IPS DF 6.9 (cell line): Measurements from ENCODE around the gene ISCU.

ENCODE experiments used
- DNase-seq: peaks from one replicate; pipeline ENCODE4 v3.0.0-alpha.2; 2013; ENCODE audit warnings: low read depth, low spot score
- H3K27ac ChIP-seq: one replicate; pipeline ENCODE4 v1.5.1; 2013; ENCODE audit warnings: low read length, control low read depth
- H3K27me3 ChIP-seq: 2 replicates; pipeline ENCODE4 v1.6.1; 2013; ENCODE audit warnings: mild to moderate bottlenecking, low read length; ENCODE audit not compliant: control insufficient read depth, insufficient read depth
- H3K36me3 ChIP-seq: 2 replicates; pipeline ENCODE4 v1.6.1; 2013; ENCODE audit warnings: low read length; ENCODE audit not compliant: control insufficient read depth, insufficient read depth
- H3K4me1 ChIP-seq: 2 replicates; pipeline ENCODE4 v1.6.1; 2013; ENCODE audit warnings: low read length; ENCODE audit not compliant: control insufficient read depth, insufficient read depth
- H3K4me3 ChIP-seq: 2 replicates; pipeline ENCODE4 v1.5.1; 2013; ENCODE audit warnings: mild to moderate bottlenecking, low read length
- H3K9me3 ChIP-seq: 2 replicates; pipeline ENCODE4 v1.6.1; 2013; ENCODE audit warnings: low read length, inconsistent platforms; ENCODE audit not compliant: control insufficient read depth, insufficient read depth
- WGBS: extraction: QIAGEN DNeasy Blood & Tissue Kit; methylation state at CpG from one replicate; pipeline ENCODE4 v1.1.7; 2013; ENCODE audit warnings: mixed read lengths, missing lambda C conversion rate; ENCODE audit not compliant: insufficient read length, insufficient coverage; 5-methylcytosine and 5-hydroxymethylcytosine counted together

The ISCU gene

DNA sequence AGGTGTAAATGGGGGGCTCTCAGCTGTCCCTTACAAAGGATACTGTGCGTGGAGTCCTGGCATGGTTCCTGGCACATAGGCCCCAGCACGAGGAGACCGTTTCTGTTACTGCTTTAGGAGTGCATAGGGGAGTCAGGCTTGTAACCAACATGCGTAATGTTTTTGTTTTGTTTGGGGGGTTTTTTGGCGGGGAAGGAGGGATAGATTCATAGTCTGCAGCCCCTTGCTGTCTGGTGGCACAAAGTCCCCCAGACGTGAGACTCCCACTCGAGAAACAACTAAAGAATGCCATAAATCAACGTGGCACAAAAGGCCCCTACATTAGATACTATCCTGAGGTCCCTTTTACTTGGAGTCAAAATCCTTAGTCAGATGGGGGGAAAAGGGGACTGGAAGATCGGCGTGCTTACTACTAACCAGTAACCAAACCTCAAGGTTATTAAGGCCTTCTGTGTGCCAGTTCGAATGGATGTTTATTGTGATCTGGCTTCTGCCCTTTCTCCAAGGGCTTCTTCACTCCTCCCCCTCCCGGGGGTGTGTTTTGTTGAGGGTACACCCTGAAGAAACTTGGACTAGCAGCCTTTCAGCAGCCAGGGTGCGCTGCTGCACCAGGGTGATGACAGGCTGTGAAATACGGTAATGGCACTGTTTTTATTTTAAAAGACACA, 874 bp downstream of the ISCU start:
- WGBS, result no CpG with 5 or more reads among the region's 14 CpGs
- H3K27me3 ChIP-seq, result no peaks in the 10 kb centered on the region
- H3K4me1 ChIP-seq, result 0 out of 2 replicates have a peak, but pooled peaks cover 3% of the 10 kb centered on the region
- DNase-seq, result no peak
- H3K4me3 ChIP-seq, result peak overlapping the region; percentile 87; the same call in 1 of the 2 replicates
- H3K9me3 ChIP-seq, result no peaks in the 10 kb centered on the region
- H3K36me3 ChIP-seq, result peaks cover 18% of the 10 kb centered on the region; the same call in 1 of the 2 replicates
- no peak overlapping the region for H3K27ac ChIP-seq

DNA sequence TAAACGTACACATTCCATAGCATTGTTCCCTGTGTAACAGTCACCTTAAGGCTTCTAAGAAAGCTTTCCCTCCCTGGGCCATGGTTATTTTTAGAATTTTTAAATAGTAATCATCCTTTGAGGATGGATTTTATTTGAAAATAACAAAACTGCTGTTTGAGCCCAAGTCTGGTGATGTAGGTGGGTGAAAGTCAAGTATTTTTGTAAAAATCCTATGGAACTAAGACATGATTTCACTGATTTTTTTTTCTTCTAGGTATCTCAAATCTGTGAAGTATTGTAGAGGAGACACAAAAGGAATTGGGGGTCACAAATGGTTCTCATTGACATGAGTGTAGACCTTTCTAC, 1.4 kb downstream of the ISCU start:
- H3K36me3 ChIP-seq, result peaks cover 21% of the 10 kb centered on the region; the same call in 1 of the 2 replicates
- H3K4me1 ChIP-seq, result 0 out of 2 replicates have a peak, but pooled peaks cover 3% of the 10 kb centered on the region
- H3K27me3 ChIP-seq, result no peaks in the 10 kb centered on the region
- DNase-seq, result no peak
- no peak overlapping the region for H3K4me3 ChIP-seq
- WGBS, result no CpG with 5 or more reads among the region's 1 CpG
- H3K27ac ChIP-seq, result no peak overlapping the region
- no peaks in the 10 kb centered on the region for H3K9me3 ChIP-seq

DNA sequence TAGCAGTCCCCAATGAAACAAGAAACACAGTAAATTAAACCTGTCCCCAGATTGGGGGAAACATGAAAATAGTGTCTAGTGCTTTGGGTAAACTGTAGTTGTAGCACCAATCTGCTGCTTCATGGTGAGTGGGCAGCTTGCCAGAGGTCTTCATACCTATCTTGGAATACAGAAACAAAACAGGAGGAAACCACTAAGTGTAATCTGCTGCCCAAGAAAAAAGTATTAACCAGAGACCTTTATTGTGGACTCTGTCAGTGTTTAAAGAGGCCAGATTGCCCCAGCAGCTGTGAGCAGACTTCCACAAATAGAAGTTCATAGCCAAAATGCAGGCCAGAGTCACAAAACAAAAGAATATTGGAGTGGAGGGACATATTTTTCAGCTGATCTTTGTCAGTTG, 2.3 kb downstream of the ISCU start:
- no peak overlapping the region for H3K27ac ChIP-seq
- H3K27me3 ChIP-seq, result no peaks in the 10 kb centered on the region
- no peaks in the 10 kb centered on the region for H3K9me3 ChIP-seq
- peaks cover 21% of the 10 kb centered on the region; the same call in 1 of the 2 replicates for H3K36me3 ChIP-seq
- no peak for DNase-seq
- 0 out of 2 replicates have a peak, but pooled peaks cover under 1% of the 10 kb centered on the region for H3K4me1 ChIP-seq
- no peak overlapping the region for H3K4me3 ChIP-seq

DNA sequence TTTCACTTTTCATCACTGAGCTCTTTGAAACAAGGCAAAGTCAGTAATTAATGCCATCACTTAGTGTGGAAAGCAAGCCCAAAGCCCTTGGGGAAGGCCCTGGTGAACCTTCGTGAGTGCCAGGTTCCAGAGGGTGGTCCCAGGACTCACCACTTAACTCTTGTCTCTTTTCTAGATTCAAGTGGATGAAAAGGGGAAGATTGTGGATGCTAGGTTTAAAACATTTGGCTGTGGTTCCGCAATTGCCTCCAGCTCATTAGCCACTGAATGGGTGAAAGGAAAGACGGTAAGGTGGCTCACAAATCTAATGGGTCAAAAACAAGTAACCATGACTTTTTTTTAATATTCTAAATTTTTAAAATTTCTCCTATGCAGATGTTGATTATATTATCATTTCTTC, 2.8 kb downstream of the ISCU start:
- WGBS, result no CpG with 5 or more reads among the region's 3 CpGs
- Histone ChIP-seq H3K4me1 (no peaks in the 10 kb centered on the region), H3K9me3 (no peaks in the 10 kb centered on the region), H3K36me3 (peaks cover 21% of the 10 kb centered on the region; the same call in 1 of the 2 replicates), H3K27ac (no peak overlapping the region), H3K4me3 (no peak overlapping the region), H3K27me3 (no peaks in the 10 kb centered on the region)
- no peak for DNase-seq

DNA sequence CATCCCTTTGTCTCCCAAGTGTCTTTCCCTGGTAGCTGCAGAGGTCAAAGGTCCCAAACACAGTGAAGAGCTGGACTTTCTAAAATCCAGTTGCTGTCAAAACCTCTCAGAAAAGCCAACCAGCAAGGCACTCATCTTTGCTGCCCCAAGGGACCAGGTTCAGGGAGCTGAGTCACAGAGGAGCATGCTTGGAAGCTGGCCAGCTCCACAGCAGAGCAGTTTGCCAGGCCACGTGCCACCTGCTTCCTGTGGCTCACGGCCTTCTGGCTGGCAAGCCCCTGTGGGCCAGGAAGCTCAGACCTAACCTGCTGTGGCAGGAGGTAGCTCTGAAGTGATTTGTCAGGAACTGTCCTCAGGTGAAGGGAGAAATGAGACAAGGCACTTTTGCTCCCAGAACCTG, 3.6 kb downstream of the ISCU start:
- Histone ChIP-seq H3K36me3 (peaks cover 21% of the 10 kb centered on the region; the same call in 1 of the 2 replicates), H3K4me3 (no peak overlapping the region), H3K9me3 (no peaks in the 10 kb centered on the region), H3K27me3 (no peaks in the 10 kb centered on the region), H3K4me1 (no peaks in the 10 kb centered on the region), H3K27ac (no peak overlapping the region)
- no peak for DNase-seq
- WGBS, result no CpG with 5 or more reads among the region's 2 CpGs

DNA sequence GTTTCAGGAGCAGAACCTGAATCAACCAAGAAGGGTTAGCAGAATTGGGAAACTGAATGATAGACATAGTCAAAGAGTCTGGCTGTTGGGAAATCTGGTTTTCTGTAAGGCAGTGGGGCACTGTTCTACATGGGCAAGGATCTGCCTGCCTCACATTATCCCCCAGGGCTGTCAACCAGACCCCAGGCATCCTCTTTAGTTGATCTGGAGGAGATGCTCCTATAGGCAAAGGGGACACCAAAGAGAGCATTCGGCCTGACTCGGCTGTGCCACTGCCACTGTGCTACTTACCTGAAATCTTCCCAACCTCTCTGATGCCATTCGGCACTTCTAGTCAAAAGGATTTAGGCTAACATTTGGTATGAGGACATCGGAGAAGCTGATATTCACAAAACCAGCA, 4.1 kb downstream of the ISCU start:
- WGBS, result no CpG with 5 or more reads among the region's 4 CpGs
- no peaks in the 10 kb centered on the region for H3K9me3 ChIP-seq
- no peaks in the 10 kb centered on the region for H3K27me3 ChIP-seq
- H3K27ac ChIP-seq, result no peak overlapping the region
- no peak overlapping the region for H3K4me3 ChIP-seq
- no peaks in the 10 kb centered on the region for H3K4me1 ChIP-seq
- no peak for DNase-seq
- peaks cover 21% of the 10 kb centered on the region; the same call in 1 of the 2 replicates for H3K36me3 ChIP-seq

DNA sequence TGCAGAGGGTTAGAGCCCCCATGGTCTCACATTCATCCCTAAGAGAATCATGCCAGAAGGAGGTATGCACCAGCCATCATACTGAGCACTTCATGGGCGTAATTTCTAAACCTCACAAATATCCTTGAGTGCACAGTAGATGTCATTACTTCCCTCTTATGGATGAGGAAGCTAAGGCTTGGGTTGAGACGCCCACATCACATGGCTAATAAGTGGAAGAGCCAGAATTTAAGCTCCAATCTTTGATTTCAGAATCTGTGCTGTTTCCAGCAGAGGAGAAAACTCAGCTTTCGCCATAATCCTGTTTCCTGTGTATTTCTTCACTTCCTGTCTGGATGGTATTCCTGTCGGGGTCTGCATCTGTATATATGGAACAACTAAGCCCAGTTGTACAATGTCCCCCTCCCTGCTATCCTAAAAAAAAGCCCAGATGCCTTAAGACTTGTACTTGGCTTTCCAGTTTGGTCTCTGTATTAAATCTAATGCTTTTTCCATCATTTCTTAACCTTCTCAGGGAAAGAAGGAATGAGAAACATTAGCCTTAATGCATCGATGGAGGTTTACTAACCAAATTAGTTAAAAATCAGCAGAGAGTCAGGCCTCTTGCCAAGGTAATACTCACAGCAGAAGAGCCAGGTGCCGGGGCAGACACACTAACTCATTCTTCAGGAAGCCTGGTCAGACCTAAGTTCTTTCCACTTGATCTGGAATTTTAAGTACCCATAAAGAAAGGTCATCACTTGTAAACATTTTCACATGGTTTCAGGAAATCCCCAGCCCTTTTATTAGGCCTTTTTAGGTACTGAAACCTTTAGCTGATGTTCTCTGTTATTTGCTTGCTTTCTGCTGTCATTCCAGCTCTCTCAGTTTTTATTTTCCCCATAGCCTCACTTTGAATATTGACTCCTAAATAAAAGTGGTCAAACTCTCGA, 5.3 kb downstream of the ISCU start:
- peaks cover 21% of the 10 kb centered on the region; the same call in 1 of the 2 replicates for H3K36me3 ChIP-seq
- no CpG with 5 or more reads among the region's 7 CpGs for WGBS
- no peak overlapping the region for H3K27ac ChIP-seq
- H3K27me3 ChIP-seq, result no peaks in the 10 kb centered on the region
- DNase-seq, result no peak
- no peak overlapping the region for H3K4me3 ChIP-seq
- H3K9me3 ChIP-seq, result no peaks in the 10 kb centered on the region
- no peaks in the 10 kb centered on the region for H3K4me1 ChIP-seq

DNA sequence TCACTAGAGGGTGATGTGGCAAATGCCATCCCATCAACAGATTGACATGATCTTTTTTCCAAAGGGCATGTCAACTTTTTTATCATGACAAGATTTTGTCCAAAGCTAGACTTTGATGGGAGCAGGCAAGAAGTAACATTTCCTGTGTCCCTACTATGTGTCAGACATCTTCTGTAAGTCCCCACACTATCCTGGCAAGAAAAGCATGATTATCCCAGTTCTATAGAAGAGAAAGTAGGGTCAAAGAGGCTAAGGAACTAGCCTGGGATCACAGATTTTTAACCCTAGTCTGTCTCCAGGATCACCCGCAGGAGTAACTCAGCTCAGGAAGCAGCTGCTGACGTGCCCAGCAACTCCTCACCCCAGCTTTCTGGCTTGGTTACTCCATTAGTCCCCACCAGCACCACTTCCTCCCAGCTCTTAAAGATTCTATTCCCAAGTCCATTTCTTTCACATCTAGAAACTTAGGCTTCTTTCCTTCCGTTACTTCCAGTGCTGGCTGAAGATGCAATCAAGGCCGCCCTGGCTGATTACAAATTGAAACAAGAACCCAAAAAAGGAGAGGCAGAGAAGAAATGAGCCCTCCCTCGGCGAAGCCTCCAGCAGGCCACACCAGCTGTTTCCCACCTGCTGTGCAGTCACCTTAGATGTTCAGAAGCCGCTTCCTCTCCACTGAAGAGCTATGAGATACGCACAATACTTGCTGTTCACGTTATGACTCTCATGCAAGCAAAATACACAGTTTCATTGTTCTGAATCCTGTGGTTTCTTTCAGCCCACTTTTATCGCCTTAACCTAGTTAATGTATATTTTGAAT, 6.2 kb downstream of the ISCU start:
- no peak overlapping the region for H3K27ac ChIP-seq
- no peaks in the 10 kb centered on the region for H3K9me3 ChIP-seq
- WGBS, result no CpG with 5 or more reads among the region's 10 CpGs
- H3K27me3 ChIP-seq, result 0 out of 2 replicates have a peak, but pooled peaks cover 1% of the 10 kb centered on the region
- peaks cover 21% of the 10 kb centered on the region; the same call in 1 of the 2 replicates for H3K36me3 ChIP-seq
- no peaks in the 10 kb centered on the region for H3K4me1 ChIP-seq
- no peak for DNase-seq
- H3K4me3 ChIP-seq, result no peak overlapping the region

DNA sequence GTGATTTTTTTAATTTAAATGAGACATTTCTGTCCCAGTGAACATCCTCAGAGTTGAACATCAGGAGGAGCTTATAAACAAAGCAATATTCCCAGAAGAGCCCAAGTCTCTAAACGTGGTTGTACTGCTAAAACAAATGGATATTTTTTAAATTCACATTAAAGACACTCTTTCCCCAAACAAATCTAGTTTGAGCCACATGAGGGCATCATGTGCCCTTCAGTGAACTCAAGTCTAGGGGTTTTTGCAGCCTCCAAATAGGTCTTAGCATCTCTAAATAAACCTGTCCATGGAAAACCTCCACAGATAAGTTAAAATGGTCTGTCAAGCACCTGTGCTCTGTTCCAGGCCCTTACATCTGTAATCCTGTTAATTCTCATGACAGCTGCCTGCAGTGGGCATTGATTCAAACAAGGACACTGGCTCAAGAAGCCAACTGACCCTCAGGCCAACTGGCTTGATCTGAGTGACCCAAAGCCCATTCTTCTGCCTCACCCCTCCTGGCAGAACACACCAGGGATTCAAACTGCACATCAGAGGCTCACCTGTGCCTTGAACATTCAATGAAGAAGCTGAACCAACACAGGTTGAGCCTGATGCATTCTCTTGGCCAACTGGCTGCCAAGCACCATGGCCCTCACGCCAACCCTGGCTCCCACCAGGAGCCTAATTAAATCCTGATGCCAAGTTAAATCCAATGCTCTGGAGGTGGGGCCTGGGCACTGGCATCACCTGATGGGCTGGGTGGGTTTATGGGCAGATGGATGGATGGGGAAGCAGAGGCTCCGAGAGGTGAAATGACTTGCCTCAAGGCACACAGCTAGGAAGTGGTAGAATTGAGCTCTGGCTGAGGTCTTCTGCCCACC, 8.6 kb downstream of the ISCU start:
- WGBS, result no CpG with 5 or more reads among the region's 3 CpGs

More for the DNA sequence above, 8.6 kb downstream of the ISCU start:
- H3K4me1 ChIP-seq, result no peaks in the 10 kb centered on the region
- H3K36me3 ChIP-seq, result peaks cover 12% of the 10 kb centered on the region; the same call in 1 of the 2 replicates
- H3K27ac ChIP-seq, result no peak overlapping the region
- H3K4me3 ChIP-seq, result no peak overlapping the region
- 0 out of 2 replicates have a peak, but pooled peaks cover 1% of the 10 kb centered on the region for H3K27me3 ChIP-seq
- DNase-seq, result no peak
- no peaks in the 10 kb centered on the region for H3K9me3 ChIP-seq
